ENCODE data around the gene SPNS1. TPM values are rescaled to one million over a fixed set of nuclear protein-coding genes. Genes with fewer than 3 reads are reported as not detected.
A peak's percentile ranks its signal among the peaks of the same experiment; 100 is the strongest.

Gene SPNS1
- total and polyA plus RNA-seq, 2 of the 8 experiments (the other 6 are each of a cell fraction or from before 2014, with no cell fraction given) = 48.8 to 66.9 TPM

DNA sequence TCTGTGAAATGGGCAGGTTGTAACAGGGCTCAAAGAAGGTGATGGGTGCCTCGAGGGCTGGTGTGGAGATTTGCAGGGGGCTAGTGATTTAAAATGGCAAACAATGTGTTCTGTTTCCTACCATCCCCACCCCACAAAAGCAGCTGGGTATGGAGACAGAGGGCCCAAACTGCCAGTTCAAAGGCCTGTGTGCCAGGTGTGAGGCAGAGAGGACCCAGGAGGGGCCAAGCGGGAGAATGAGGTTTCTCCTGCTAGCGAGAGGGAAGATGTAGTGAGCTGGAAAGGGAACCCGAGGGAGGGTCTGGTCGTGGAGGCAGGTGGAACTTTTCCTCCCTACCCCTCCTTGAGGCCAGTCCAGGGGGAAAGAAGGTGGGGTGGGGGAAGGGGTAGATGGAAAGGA, 49.7 kb downstream of the SPNS1 start:
- Histone ChIP-seq H3K18ac (ENCODE audit: extremely low read depth, low read length) (no peak overlapping the region), H3K14ac (ENCODE audit: insufficient read length) (no peak overlapping the region), H2BK12ac (ENCODE audit: low read depth, low read length) (no peak overlapping the region), H3K9me3 (ENCODE audit: insufficient read depth in 2 of 2, low read depth in 1 of 2, low read length in 1 of 2) (no peaks in the 10 kb centered on the region), H2BK5ac (ENCODE audit: low read depth, low read length) (no peak overlapping the region), H2BK120ac (replicated peaks; ENCODE audit: low read depth, low read length) (no peak overlapping the region), H2BK20ac (ENCODE audit: low read length) (no peak overlapping the region), H3K79me1 (ENCODE audit: low read depth, low read length) (no peaks in the 10 kb centered on the region), H2BK15ac (ENCODE audit: low read length) (no peak overlapping the region), H3K79me2 (ENCODE audit: control insufficient read depth in 1 of 2, insufficient read depth in 2 of 2, low read length in 2 of 2) (no peaks in the 10 kb centered on the region), H3K23ac (ENCODE audit: insufficient read length) (no peak overlapping the region), H4K5ac (ENCODE audit: insufficient read length, low read depth, low read length) (no peak overlapping the region), H3K9ac (replicated peaks in 1 of 4; ENCODE audit: extremely low read depth in 1 of 4, low read depth in 3 of 4, low read length in 3 of 4) (no peak overlapping the region), H4K20me1 (replicated peaks in 1 of 2; ENCODE audit: control insufficient read depth in 1 of 2, insufficient read depth in 2 of 2, low read length in 2 of 2) (no peaks in the 10 kb centered on the region), H3K27ac (ENCODE audit: low read depth, low read length) (no peak overlapping the region), H3K36me3 (ENCODE audit: control insufficient read depth in 2 of 4, insufficient read depth in 4 of 4, low read length in 3 of 4) (no peaks in the 10 kb centered on the region), H3K4me2 (ENCODE audit: insufficient read depth in 1 of 2, low read depth in 2 of 2, low read length in 2 of 2) (no peak overlapping the region), H3K4ac (replicated peaks; ENCODE audit: insufficient read length, low read depth, low read length) (no peak overlapping the region), H3K56ac (replicated peaks; ENCODE audit: insufficient read length, low read depth, low read length) (no peak overlapping the region), H3K4me3 (ENCODE audit: extremely low read depth in 1 of 4, insufficient read depth in 2 of 4, low read depth in 3 of 4, low read length in 4 of 4) (no peak overlapping the region), H2AK5ac (ENCODE audit: low read depth, low read length) (no peak overlapping the region), H2AFZ (ENCODE audit: low read length) (peak overlapping the region; percentile 2; the same call in 1 of the 2 replicates), H4K8ac (ENCODE audit: extremely low read depth, insufficient read depth, low read length) (no peak overlapping the region; the same call in 1 of the 2 replicates), H4K91ac (replicated peaks; ENCODE audit: insufficient read length, low read length) (no peak overlapping the region), H3K27me3 (replicated peaks in 1 of 4; ENCODE audit: control insufficient read depth in 3 of 4, extremely low read depth in 1 of 4, insufficient read depth in 3 of 4, low read length in 3 of 4) (no peaks in the 10 kb centered on the region), H3K23me2 (ENCODE audit: low read depth, low read length) (no peaks in the 10 kb centered on the region), H3K4me1 (replicated peaks in 1 of 4; ENCODE audit: control insufficient read depth in 3 of 4, insufficient read depth in 4 of 4, low read length in 3 of 4) (peaks cover 0 to 7% (median 2%) of the 10 kb centered on the region in 4 experiments; a peak in 6 of 7 replicates)
- FAIRE-seq (no peak), DNase-seq (ENCODE audit: low read depth in 1 of 2, low spot score in 2 of 2) (no peak)
- POLR2A ChIA-PET (ENCODE audit: partially characterized antibody) = no interaction called here
- WGBS, 2 experiments (ENCODE audit: extremely low coverage in 1 of 2, insufficient coverage in 1 of 2, insufficient read length in 1 of 2, insufficient replicate concordance in 2 of 2, low coverage in 1 of 2, low lambda C conversion rate in 2 of 2, missing lambda C conversion rate in 1 of 2) = 87% methylated on average over 5 of the region's 5 CpGs; no CpG with 5 or more reads in 1 of the 2 experiments
- CTCF ChIA-PET (ENCODE audit: partially characterized antibody) = interaction anchor here (0.6 to 1.7 kb wide), 4 partner anchors 13 to 436 kb away, joined by 3 to 4 read pairs (median 3); no protein-coding TSS in a partner anchor
- TF ChIP-seq GTF2F1 (IDR thresholded peaks at IDR 0.05; ENCODE audit: borderline replicate concordance, low read depth, low read length) (no peak), ZNF274 (IDR thresholded peaks at IDR 0.05; ENCODE audit: borderline replicate concordance, extremely low read depth, low read length) (no peak), GABPA (IDR thresholded peaks at IDR 0.05; ENCODE audit: borderline replicate concordance, insufficient read depth, low read length) (no peak), ATF3 (IDR thresholded peaks at IDR 0.05; ENCODE audit: insufficient read depth, low read depth, low read length) (no peak), USF2 (IDR thresholded peaks at IDR 0.05; ENCODE audit: low read length) (no peak)

All from H1 (cell line).